Neural progenitor cell (in vitro differentiated cells): ENCODE results near the gene RPA1. TPM values are rescaled to one million over a fixed set of nuclear protein-coding genes. Genes with fewer than 3 reads are reported as not detected.

ENCODE experiments used
- DNase-seq: peaks from one replicate; pipeline ENCODE4 v3.0.0-alpha.2; 2016; ENCODE audit warnings: low spot score
- H2AFZ ChIP-seq: fragments of 200-600 bp; sonication (generic); replicated peaks from 2 replicates; pipeline ENCODE4 v1.6.1; 2016; ENCODE audit warnings: antibody characterized with exemption
- H3F3A ChIP-seq: fragments of 200-600 bp; sonication (generic); 2 replicates; pipeline ENCODE4 v1.6.1; 2016; ENCODE audit warnings: antibody characterized with exemption, low read depth
- H3K27ac ChIP-seq: fragments of 200-600 bp; sonication (generic); 2 replicates; pipeline ENCODE4 v1.5.1; 2016; ENCODE audit warnings: mild to moderate bottlenecking
- H3K27me3 ChIP-seq: fragments of 200-600 bp; sonication (generic); 2 replicates; pipeline ENCODE4 v1.6.1; 2016; ENCODE audit warnings: mild to moderate bottlenecking, moderate library complexity
- H3K36me3 ChIP-seq: fragments of 200-600 bp; sonication (generic); 2 replicates; pipeline ENCODE4 v1.5.1; 2016
- H3K4me1 ChIP-seq: fragments of 200-600 bp; sonication (generic); 2 replicates; pipeline ENCODE4 v1.6.1; 2016; ENCODE audit warnings: mixed run types
- H3K4me2 ChIP-seq: fragments of 200-600 bp; sonication (generic); 2 replicates; pipeline ENCODE4 v1.6.1; 2016
- H3K4me3 ChIP-seq: fragments of 200-600 bp; sonication (generic); 2 replicates; pipeline ENCODE4 v1.5.1; 2016
- H3K79me2 ChIP-seq: fragments of 200-600 bp; sonication (generic); 2 replicates; pipeline ENCODE4 v1.6.1; 2016; ENCODE audit warnings: low read depth
- H3K9ac ChIP-seq: fragments of 200-600 bp; sonication (generic); 2 replicates; pipeline ENCODE4 v1.6.1; 2016
- H3K9me3 ChIP-seq: fragments of 200-600 bp; sonication (generic); 2 replicates; pipeline ENCODE4 v1.5.1; 2016; ENCODE audit warnings: low read depth
- H4K20me1 ChIP-seq: fragments of 200-600 bp; sonication (generic); 2 replicates; pipeline ENCODE4 v1.6.1; 2016; ENCODE audit warnings: low read depth
- H3K27ac Mint-ChIP-seq: 3 replicates; pipeline ENCODE4 v1.8.0; 2021; ENCODE audit warnings: mixed read lengths
- H3K27me3 Mint-ChIP-seq: 2 replicates; pipeline ENCODE4 v1.8.0; 2022; ENCODE audit warnings: low read depth, mild to moderate bottlenecking, inconsistent platforms, moderate library complexity, mixed read lengths; ENCODE audit not compliant: insufficient read depth
- H3K36me3 Mint-ChIP-seq: 3 replicates; pipeline ENCODE4 v1.8.0; 2021; ENCODE audit warnings: mixed read lengths
- H3K4me1 Mint-ChIP-seq: 3 replicates; pipeline ENCODE4 v1.8.0; 2021; ENCODE audit warnings: mixed read lengths
- H3K4me3 Mint-ChIP-seq: 3 replicates; pipeline ENCODE4 v1.8.0; 2021; ENCODE audit warnings: mild to moderate bottlenecking, moderate library complexity, mixed read lengths
- H3K9me3 Mint-ChIP-seq: 3 replicates; pipeline ENCODE4 v1.8.0; 2020; ENCODE audit warnings: mixed read lengths
- EZH2 ChIP-seq: fragments of 200-600 bp; sonication (generic); IDR thresholded peaks from 2 replicates; pipeline ENCODE4 v1.6.1; 2017; ENCODE audit warnings: antibody characterized with exemption, mild to moderate bottlenecking, moderate library complexity
- EZH2phosphoT487 ChIP-seq: fragments of 200-600 bp; sonication (generic); IDR thresholded peaks from 2 replicates; pipeline ENCODE4 v1.6.1; 2017; ENCODE audit warnings: antibody characterized with exemption
- total RNA-seq: library from RNA; depleted of rRNA; stranded (reverse); fragments of >200 nt; gene quantifications from 2 replicates; pipeline ENCODE4 v1.2.3, GENCODE V29; 2015; ENCODE audit warnings: low replicate concordance
- TF ChIP-seq, protein P1 (sequence below): fragments of 200-600 bp; sonication (generic); IDR thresholded peaks from 2 replicates; pipeline ENCODE4 v1.5.1; 2017; ENCODE audit warnings: antibody characterized with exemption, mild to moderate bottlenecking

Gene RPA1
- 78.5 and 94.4 TPM in 2 replicates for total RNA-seq

DNA sequence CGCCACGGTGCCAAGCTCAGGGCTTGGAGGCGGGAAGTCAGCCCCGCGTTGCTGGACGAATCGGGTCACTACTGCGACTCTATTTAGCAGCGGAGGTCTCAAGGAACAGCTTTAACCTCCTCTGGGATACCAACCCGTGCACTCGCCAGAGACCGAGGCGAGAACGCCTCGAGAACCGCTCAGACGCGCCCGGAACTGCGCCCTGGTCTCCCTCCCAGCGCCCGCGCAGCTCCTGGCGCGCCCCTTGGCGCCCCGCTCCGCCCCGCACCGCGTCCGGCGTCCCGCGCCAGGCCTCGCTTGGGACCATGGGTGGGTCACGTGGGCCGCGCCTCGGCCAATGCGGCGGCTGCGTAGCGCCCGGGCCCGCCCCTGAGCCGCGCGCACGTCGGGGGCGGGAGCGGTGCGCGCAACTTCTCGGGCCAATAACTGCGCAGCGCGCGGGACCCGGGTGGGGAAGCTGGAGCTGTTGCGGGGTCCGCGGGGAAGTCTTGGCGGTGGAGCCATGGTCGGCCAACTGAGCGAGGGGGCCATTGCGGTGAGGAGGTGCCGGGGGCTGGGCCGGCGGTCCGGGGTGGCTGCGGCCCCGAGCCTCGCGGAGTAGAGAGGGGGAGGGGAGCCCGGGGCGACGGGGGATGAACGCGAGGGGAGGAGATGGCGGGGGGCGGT is at the start of gene RPA1, which contains the start of gene SMYD4:
RPA1 (plus strand) TSS at position 414 of the 666 bp plus-strand sequence; CDS start at position 503, 89 bp downstream.
SMYD4 (minus strand) TSS at position 311 of the 666 bp plus-strand sequence. CDS start 1,908 bp downstream, outside the sequence.
- Histone ChIP-seq H3K9me3 (no peaks in the 10 kb centered on the region), H3K79me2 (peaks cover 72% of the 10 kb centered on the region), H3K4me2 (peak within 1 kb of the TSS; percentile 89), H2AFZ (peak within 1 kb of the TSS; percentile 92), H3K4me3 (peak within 1 kb of the TSS; percentile 90), H3K36me3 (no peaks in the 10 kb centered on the region), H3K9ac (peak within 1 kb of the TSS; percentile 67), H3K4me1 (peaks cover 5% of the 10 kb centered on the region), H3F3A (peaks cover 8% of the 10 kb centered on the region), H3K27ac (no peak within 1 kb of the TSS), H3K27me3 (no peaks in the 10 kb centered on the region), H4K20me1 (peaks cover 35% of the 10 kb centered on the region)
- Mint-ChIP-seq H3K4me3 (peak within 1 kb of the TSS; percentile 97), H3K4me1 (peaks cover 27% of the 10 kb centered on the region), H3K36me3 (peaks cover 18% of the 10 kb centered on the region), H3K9me3 (no peaks in the 10 kb centered on the region), H3K27ac (peak within 1 kb of the TSS; percentile 71), H3K27me3 (peaks cover 6% of the 10 kb centered on the region)
- TF ChIP-seq, protein P1, sequence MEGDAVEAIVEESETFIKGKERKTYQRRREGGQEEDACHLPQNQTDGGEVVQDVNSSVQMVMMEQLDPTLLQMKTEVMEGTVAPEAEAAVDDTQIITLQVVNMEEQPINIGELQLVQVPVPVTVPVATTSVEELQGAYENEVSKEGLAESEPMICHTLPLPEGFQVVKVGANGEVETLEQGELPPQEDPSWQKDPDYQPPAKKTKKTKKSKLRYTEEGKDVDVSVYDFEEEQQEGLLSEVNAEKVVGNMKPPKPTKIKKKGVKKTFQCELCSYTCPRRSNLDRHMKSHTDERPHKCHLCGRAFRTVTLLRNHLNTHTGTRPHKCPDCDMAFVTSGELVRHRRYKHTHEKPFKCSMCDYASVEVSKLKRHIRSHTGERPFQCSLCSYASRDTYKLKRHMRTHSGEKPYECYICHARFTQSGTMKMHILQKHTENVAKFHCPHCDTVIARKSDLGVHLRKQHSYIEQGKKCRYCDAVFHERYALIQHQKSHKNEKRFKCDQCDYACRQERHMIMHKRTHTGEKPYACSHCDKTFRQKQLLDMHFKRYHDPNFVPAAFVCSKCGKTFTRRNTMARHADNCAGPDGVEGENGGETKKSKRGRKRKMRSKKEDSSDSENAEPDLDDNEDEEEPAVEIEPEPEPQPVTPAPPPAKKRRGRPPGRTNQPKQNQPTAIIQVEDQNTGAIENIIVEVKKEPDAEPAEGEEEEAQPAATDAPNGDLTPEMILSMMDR, result no peak
- TF ChIP-seq EZH2 (no peak), EZH2phosphoT487 (no peak)
- peak; percentile 96 for DNase-seq

GRCh38 chr17:1782171-1782567 is 47.6 kb upstream of the RPA1 start:
- Mint-ChIP-seq H3K9me3 (no peaks in the 10 kb centered on the region), H3K27me3 (no peaks in the 10 kb centered on the region), H3K36me3 (peaks cover 34% of the 10 kb centered on the region), H3K27ac (no peak overlapping the region), H3K4me3 (no peak overlapping the region), H3K4me1 (peaks cover 6% of the 10 kb centered on the region)
- H3K4me2 ChIP-seq, result no peak overlapping the region
- no peak overlapping the region for H3K4me3 ChIP-seq
- H3K27ac ChIP-seq, result no peak overlapping the region
- no peaks in the 10 kb centered on the region for H3K27me3 ChIP-seq
- DNase-seq, result no peak
- H3F3A ChIP-seq, result no peaks in the 10 kb centered on the region
- H4K20me1 ChIP-seq, result no peaks in the 10 kb centered on the region
- no peaks in the 10 kb centered on the region for H3K79me2 ChIP-seq
- no peaks in the 10 kb centered on the region for H3K4me1 ChIP-seq
- no peak overlapping the region for H3K9ac ChIP-seq
- no peak overlapping the region for H2AFZ ChIP-seq
- no peaks in the 10 kb centered on the region for H3K36me3 ChIP-seq
- TF ChIP-seq EZH2phosphoT487 (no peak), EZH2 (no peak)
- TF ChIP-seq, protein P1, result no peak
- H3K9me3 ChIP-seq, result no peaks in the 10 kb centered on the region

DNA sequence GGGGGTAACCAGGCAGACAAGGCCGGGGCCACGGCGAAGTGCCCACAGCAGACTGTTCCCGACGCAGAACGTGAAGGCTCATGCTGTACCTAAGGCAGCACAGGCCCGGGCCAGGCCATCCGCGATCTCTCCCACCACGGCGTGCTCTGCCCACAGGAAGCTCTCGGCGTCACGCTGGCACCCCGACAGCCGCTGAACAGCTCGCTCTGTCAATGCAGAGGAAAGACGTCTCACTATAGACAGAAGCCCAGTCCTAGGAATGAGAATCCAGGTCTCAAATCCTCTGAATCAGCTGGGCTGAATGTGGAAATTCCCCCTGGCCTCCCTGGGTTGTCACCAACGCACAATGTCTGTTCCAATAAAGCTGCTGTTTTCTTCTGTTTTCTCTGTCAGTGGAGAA is 46.5 kb upstream of the RPA1 start:
- Histone ChIP-seq H3K4me2 (no peak overlapping the region), H3K27me3 (no peaks in the 10 kb centered on the region), H3K36me3 (no peaks in the 10 kb centered on the region), H3K27ac (no peak overlapping the region), H3K9ac (no peak overlapping the region), H2AFZ (no peak overlapping the region), H3K79me2 (no peaks in the 10 kb centered on the region), H3F3A (no peaks in the 10 kb centered on the region), H3K9me3 (no peaks in the 10 kb centered on the region), H3K4me3 (no peak overlapping the region), H4K20me1 (no peaks in the 10 kb centered on the region), H3K4me1 (no peaks in the 10 kb centered on the region)
- Mint-ChIP-seq H3K27ac (peak overlapping the region; percentile 65), H3K9me3 (no peaks in the 10 kb centered on the region), H3K4me1 (peaks cover 6% of the 10 kb centered on the region), H3K4me3 (no peak overlapping the region), H3K36me3 (peaks cover 28% of the 10 kb centered on the region), H3K27me3 (no peaks in the 10 kb centered on the region)
- TF ChIP-seq, protein P1, result no peak
- TF ChIP-seq EZH2 (no peak), EZH2phosphoT487 (no peak)
- no peak for DNase-seq
